ENCODE data around the gene CPNE4.

CPNE4 gene

GRCh38 chr3:131602011-131602779, 432.6 kb downstream of the CPNE4 start:
- in situ Hi-C loops (cut with MboI; ENCODE audit: low sequenced_read_pairs, unreplicated experiment), result no loop called here
- no peak for TF ChIP-seq CTCF (IDR thresholded peaks at IDR 0.05; ENCODE audit: borderline replicate concordance, control extremely low read depth, extremely low read depth, insufficient read depth, missing control alignments)
- no peak for DNase-seq (ENCODE audit: low spot score)

- no peak for DNase-seq (ENCODE audit: low spot score)
- in situ Hi-C loops (cut with MboI; ENCODE audit: low sequenced_read_pairs, unreplicated experiment), result no loop called here
- TF ChIP-seq CTCF (IDR thresholded peaks at IDR 0.05; ENCODE audit: borderline replicate concordance, control extremely low read depth, extremely low read depth, insufficient read depth, missing control alignments), result no peak
These were observed 437.0 kb downstream of the CPNE4 start for GRCh38 chr3:131597816-131598215.

GRCh38 chr3:131596884-131597283, 437.9 kb downstream of the CPNE4 start:
- DNase-seq (ENCODE audit: low spot score), result peak; percentile 5
- in situ Hi-C loops (cut with MboI; ENCODE audit: low sequenced_read_pairs, unreplicated experiment), result no loop called here
- TF ChIP-seq CTCF (IDR thresholded peaks at IDR 0.05; ENCODE audit: borderline replicate concordance, control extremely low read depth, extremely low read depth, insufficient read depth, missing control alignments), result no peak

GRCh38 chr3:131591394-131592014, 443.3 kb downstream of the CPNE4 start:
- no peak for DNase-seq (ENCODE audit: low spot score)
- no peak for TF ChIP-seq CTCF (IDR thresholded peaks at IDR 0.05; ENCODE audit: borderline replicate concordance, control extremely low read depth, extremely low read depth, insufficient read depth, missing control alignments)
- in situ Hi-C loops (cut with MboI; ENCODE audit: low sequenced_read_pairs, unreplicated experiment), result no loop called here

- in situ Hi-C loops (cut with MboI; ENCODE audit: low sequenced_read_pairs, unreplicated experiment), result no loop called here
These were observed 448.5 kb downstream of the CPNE4 start for GRCh38 chr3:131586277-131586676.

GRCh38 chr3:131582438-131582837, 452.4 kb downstream of the CPNE4 start:
- DNase-seq (ENCODE audit: low spot score), result no peak
- in situ Hi-C loops (cut with MboI; ENCODE audit: low sequenced_read_pairs, unreplicated experiment), result no loop called here
- no peak for TF ChIP-seq CTCF (IDR thresholded peaks at IDR 0.05; ENCODE audit: borderline replicate concordance, control extremely low read depth, extremely low read depth, insufficient read depth, missing control alignments)

More at GRCh38 chr3:131586277-131586676, 448.5 kb downstream of the CPNE4 start:
- DNase-seq (ENCODE audit: low spot score), result no peak
- TF ChIP-seq CTCF (IDR thresholded peaks at IDR 0.05; ENCODE audit: borderline replicate concordance, control extremely low read depth, extremely low read depth, insufficient read depth, missing control alignments), result no peak

Data from GM13976 (cell line).